GM23248 (cell line): ENCODE data around the gene ZNF783. TPM values are rescaled to one million over a fixed set of nuclear protein-coding genes. Genes with fewer than 3 reads are reported as not detected.

Source experiments
- DNase-seq: peaks from one replicate; pipeline ENCODE4 v3.0.0-alpha.2; 2015
- H2AFZ ChIP-seq: fragments of 200-600 bp; sonication (generic); 2 replicates; pipeline ENCODE4 v1.6.1; 2016; ENCODE audit warnings: antibody characterized with exemption
- H3F3A ChIP-seq: fragments of 200-600 bp; sonication (generic); 2 replicates; pipeline ENCODE4 v1.6.1; 2016; ENCODE audit warnings: mild to moderate bottlenecking, antibody characterized with exemption, mixed run types; ENCODE audit not compliant: insufficient read depth
- H3K27ac ChIP-seq: fragments of 200-600 bp; sonication (generic); 2 replicates; pipeline ENCODE4 v1.5.1; 2016; ENCODE audit warnings: mild to moderate bottlenecking
- H3K27me3 ChIP-seq: fragments of 200-600 bp; sonication (generic); replicated peaks from 2 replicates; pipeline ENCODE4 v1.6.1; 2016; ENCODE audit warnings: mild to moderate bottlenecking; ENCODE audit not compliant: insufficient read depth
- H3K36me3 ChIP-seq: fragments of 200-600 bp; sonication (generic); 2 replicates; pipeline ENCODE4 v1.6.1; 2016; ENCODE audit warnings: low read depth, mild to moderate bottlenecking
- H3K4me1 ChIP-seq: fragments of 200-600 bp; sonication (generic); 2 replicates; pipeline ENCODE4 v1.6.1; 2016; ENCODE audit warnings: mild to moderate bottlenecking; ENCODE audit not compliant: insufficient read depth
- H3K4me2 ChIP-seq: fragments of 200-600 bp; sonication (generic); one replicate; pipeline ENCODE4 v1.6.1; 2016; ENCODE audit warnings: mild to moderate bottlenecking; ENCODE audit not compliant: unreplicated experiment
- H3K4me3 ChIP-seq: fragments of 200-600 bp; sonication (generic); 2 replicates; pipeline ENCODE4 v1.5.1; 2016; ENCODE audit warnings: mild to moderate bottlenecking
- H3K79me2 ChIP-seq: fragments of 200-600 bp; sonication (generic); 2 replicates; pipeline ENCODE4 v1.6.1; 2016; ENCODE audit warnings: mild to moderate bottlenecking; ENCODE audit not compliant: insufficient read depth
- H3K9ac ChIP-seq: fragments of 200-600 bp; sonication (generic); 2 replicates; pipeline ENCODE4 v1.6.1; 2016; ENCODE audit warnings: mild to moderate bottlenecking
- H3K9me2 ChIP-seq: fragments of 200-600 bp; sonication (generic); 2 replicates; pipeline ENCODE4 v1.6.1; 2016; ENCODE audit warnings: mixed run types, mild to moderate bottlenecking, moderate library complexity; ENCODE audit not compliant: insufficient read depth
- H3K9me3 ChIP-seq: fragments of 200-600 bp; sonication (generic); one replicate; pipeline ENCODE4 v1.6.1; 2017; ENCODE audit warnings: low read depth
- H4K20me1 ChIP-seq: fragments of 200-600 bp; sonication (generic); 2 replicates; pipeline ENCODE4 v1.6.0; 2016; ENCODE audit not compliant: insufficient read depth
- EZH2 ChIP-seq: fragments of 200-600 bp; sonication (generic); IDR thresholded peaks from 2 replicates; pipeline ENCODE4 v1.6.1; 2018; ENCODE audit warnings: antibody characterized with exemption, mild to moderate bottlenecking; ENCODE audit not compliant: insufficient read depth, poor library complexity, severe bottlenecking
- EZH2phosphoT487 ChIP-seq: fragments of 200-600 bp; sonication (generic); IDR thresholded peaks from 2 replicates; pipeline ENCODE4 v1.6.1; 2018; ENCODE audit warnings: antibody characterized with exemption, moderate library complexity, mild to moderate bottlenecking, low read depth; ENCODE audit not compliant: insufficient read depth
- WGBS, 2 experiments: methylation state at CpG; one replicate each; pipeline ENCODE4 v1.1.6; 2015 to 2017; ENCODE audit warnings: low lambda C conversion rate in 2 of 2, low coverage in 1 of 2; ENCODE audit errors: missing lambda C conversion rate in 2 of 2; 5-methylcytosine and 5-hydroxymethylcytosine counted together
- in situ Hi-C: fragments of 300-500 bp; cut with MboI; formaldehyde crosslinking; loops from 2 replicates; pipeline ENCODE4 v1.15.0; 2020
- polyA plus RNA-seq: library from polyadenylated mRNA; unstranded; fragments of >200 nt; fragmentation: Nextera tagmentation; extraction: Ambion mirVana; gene quantifications from 2 replicates; pipeline ENCODE4 v1.2.1, GENCODE V29; 2016
- total RNA-seq: library from RNA; depleted of rRNA; stranded (reverse); fragments of >200 nt; shearing (Covaris generic); gene quantifications from 2 replicates; pipeline ENCODE4 v1.2.3, GENCODE V29; 2014

Gene ZNF783
- total and polyA plus RNA-seq, 2 experiments from 2014 or later, result 3.6 to 8.6 TPM

DNA sequence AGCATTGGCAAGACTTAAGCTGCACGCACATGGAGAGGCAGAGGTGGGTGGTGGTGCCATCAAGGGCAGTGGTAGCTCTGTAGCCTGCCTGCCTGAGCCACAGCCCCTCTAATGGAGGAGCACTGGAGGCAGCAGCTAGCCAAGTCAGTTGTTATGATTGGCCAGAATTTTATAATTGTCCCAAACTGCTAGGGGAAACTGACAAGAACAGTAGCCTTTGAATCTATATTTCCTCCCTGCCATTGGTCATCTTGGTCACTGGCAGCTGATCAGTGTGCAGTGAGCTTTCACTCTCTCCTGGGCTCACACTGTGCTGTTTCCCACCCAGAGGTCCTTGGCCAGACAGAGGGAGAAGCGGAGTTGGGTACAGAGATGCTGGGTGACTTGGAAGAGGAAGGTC is 9.6 kb upstream of the ZNF783 start:
- no peak overlapping the region for H3K4me2 ChIP-seq
- no peaks in the 10 kb centered on the region for H3K27me3 ChIP-seq
- H3K79me2 ChIP-seq, result peaks cover 23% of the 10 kb centered on the region
- in situ Hi-C loops, result no loop called here
- peaks cover 5% of the 10 kb centered on the region for H3K4me1 ChIP-seq
- peaks cover 28% of the 10 kb centered on the region; the same call in 1 of the 2 replicates for H3K36me3 ChIP-seq
- DNase-seq, result no peak
- H4K20me1 ChIP-seq, result no peaks in the 10 kb centered on the region
- H3K9ac ChIP-seq, result no peak overlapping the region
- H3K9me3 ChIP-seq, result no peaks in the 10 kb centered on the region
- H3K9me2 ChIP-seq, result no peaks in the 10 kb centered on the region
- TF ChIP-seq EZH2phosphoT487, result no peak
- TF ChIP-seq EZH2, result no peak
- WGBS, 2 experiments, result 100% methylated on average over 2 of the region's 2 CpGs
- no peak overlapping the region for H3K27ac ChIP-seq
- H3F3A ChIP-seq, result peaks cover 13% of the 10 kb centered on the region
- no peak overlapping the region for H2AFZ ChIP-seq
- H3K4me3 ChIP-seq, result no peak overlapping the region

DNA sequence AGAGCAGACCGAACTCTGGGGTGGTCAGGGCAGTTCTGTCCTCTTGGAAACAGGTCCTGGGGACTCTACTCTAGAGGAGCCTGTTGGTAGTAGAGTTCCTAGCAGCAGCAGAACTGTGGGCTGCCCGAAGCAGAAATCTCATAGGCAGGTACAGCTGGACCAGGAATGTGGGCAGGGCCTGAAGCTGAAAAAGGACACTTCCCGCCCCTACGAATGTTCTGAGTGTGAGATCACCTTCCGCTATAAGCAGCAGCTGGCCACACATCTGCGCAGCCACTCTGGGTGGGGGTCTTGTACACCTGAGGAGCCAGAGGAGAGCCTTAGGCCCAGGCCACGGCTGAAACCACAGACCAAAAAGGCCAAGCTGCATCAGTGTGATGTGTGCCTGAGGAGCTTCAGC is 8.3 kb upstream of the ZNF783 start:
- Histone ChIP-seq H3K27ac (no peak overlapping the region), H3K9me2 (no peaks in the 10 kb centered on the region), H4K20me1 (no peaks in the 10 kb centered on the region), H3K4me3 (no peak overlapping the region), H3K4me2 (no peak overlapping the region), H3K79me2 (peaks cover 10% of the 10 kb centered on the region), H3K4me1 (peaks cover 9% of the 10 kb centered on the region), H3K9me3 (no peaks in the 10 kb centered on the region), H3K9ac (no peak overlapping the region), H3F3A (peaks cover 22% of the 10 kb centered on the region), H2AFZ (no peak overlapping the region), H3K36me3 (peaks cover 28% of the 10 kb centered on the region; the same call in 1 of the 2 replicates), H3K27me3 (no peaks in the 10 kb centered on the region)
- no peak for TF ChIP-seq EZH2
- 89 to 92% methylated on average over 7 of the region's 7 CpGs for WGBS, 2 experiments
- DNase-seq, result no peak
- in situ Hi-C loops, result no loop called here

DNA sequence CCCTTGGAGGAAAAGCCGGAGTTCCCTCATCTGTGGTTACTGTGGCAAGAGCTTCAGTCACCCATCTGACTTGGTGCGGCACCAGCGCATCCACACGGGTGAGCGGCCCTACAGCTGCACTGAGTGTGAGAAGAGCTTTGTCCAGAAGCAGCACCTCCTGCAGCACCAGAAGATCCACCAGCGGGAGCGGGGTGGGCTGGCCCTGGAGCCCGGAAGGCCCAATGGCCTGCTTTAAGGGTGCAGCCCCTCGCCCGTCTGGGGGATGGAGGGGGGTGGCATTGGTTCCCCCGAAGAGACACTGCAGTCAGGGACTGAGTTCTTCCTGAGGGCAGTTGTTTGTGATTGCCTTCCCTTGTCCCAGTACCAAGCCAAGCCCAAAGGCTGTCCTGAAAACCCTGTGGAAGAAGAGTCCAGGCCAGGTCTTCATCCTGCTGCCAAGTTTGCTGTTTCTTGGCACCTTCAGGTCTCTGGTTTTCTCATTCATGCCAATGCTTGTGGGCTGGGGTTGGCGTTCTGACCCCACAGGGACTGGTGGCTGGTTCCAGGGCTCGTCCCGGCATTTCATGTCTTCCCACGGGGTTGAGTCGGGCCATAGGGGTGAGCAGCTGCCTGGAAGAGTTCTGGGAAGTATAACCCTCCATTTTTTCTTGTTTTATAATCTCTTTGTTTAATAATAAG is 7.7 kb upstream of the ZNF783 start:
- Histone ChIP-seq H3F3A (peaks cover 22% of the 10 kb centered on the region), H4K20me1 (no peaks in the 10 kb centered on the region), H3K9me3 (no peaks in the 10 kb centered on the region), H3K4me3 (no peak overlapping the region), H2AFZ (no peak overlapping the region), H3K4me1 (peaks cover 9% of the 10 kb centered on the region), H3K27me3 (no peaks in the 10 kb centered on the region), H3K36me3 (peaks cover 28% of the 10 kb centered on the region; the same call in 1 of the 2 replicates), H3K9me2 (no peaks in the 10 kb centered on the region), H3K79me2 (peaks cover 4% of the 10 kb centered on the region), H3K4me2 (no peak overlapping the region), H3K27ac (no peak overlapping the region), H3K9ac (no peak overlapping the region)
- TF ChIP-seq EZH2phosphoT487 (no peak), EZH2 (no peak)
- DNase-seq, result no peak
- in situ Hi-C loops, result no loop called here
- WGBS, 2 experiments, result 89 to 92% methylated on average over 16 of the region's 16 CpGs

DNA sequence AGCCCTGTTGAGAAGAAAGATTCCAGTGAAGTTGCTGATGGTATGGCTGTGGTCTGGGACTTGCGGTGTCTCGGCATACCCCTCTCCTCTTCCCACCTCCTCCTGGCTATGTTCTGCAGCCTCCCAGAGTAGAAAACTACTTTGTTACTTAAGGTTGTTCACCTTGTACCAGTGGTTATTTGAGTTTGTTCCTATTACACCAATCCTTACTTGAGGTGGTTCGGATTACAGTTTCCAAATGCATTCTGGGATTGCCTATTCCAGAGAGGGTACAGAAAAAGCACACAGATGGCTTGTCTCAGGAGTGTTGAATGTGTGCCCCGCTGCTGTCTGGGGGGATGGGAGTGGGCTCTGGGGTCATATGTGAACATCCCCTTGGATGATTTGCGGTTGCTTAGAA is 6.8 kb upstream of the ZNF783 start:
- no peaks in the 10 kb centered on the region; the same call in 1 of the 2 replicates for H3K79me2 ChIP-seq
- H3K9me2 ChIP-seq, result no peaks in the 10 kb centered on the region
- no peak for TF ChIP-seq EZH2
- no peak for TF ChIP-seq EZH2phosphoT487
- peaks cover 22% of the 10 kb centered on the region for H3F3A ChIP-seq
- in situ Hi-C loops, result no loop called here
- DNase-seq, result no peak
- H4K20me1 ChIP-seq, result no peaks in the 10 kb centered on the region
- no peaks in the 10 kb centered on the region for H3K27me3 ChIP-seq
- H3K4me3 ChIP-seq, result no peak overlapping the region
- H3K4me2 ChIP-seq, result no peak overlapping the region
- WGBS, 2 experiments, result 94 to 98% methylated on average over 5 of the region's 5 CpGs
- H2AFZ ChIP-seq, result no peak overlapping the region
- no peak overlapping the region for H3K27ac ChIP-seq
- no peaks in the 10 kb centered on the region for H3K9me3 ChIP-seq
- H3K4me1 ChIP-seq, result peaks cover 9% of the 10 kb centered on the region
- no peak overlapping the region for H3K9ac ChIP-seq
- peaks cover 28% of the 10 kb centered on the region; the same call in 1 of the 2 replicates for H3K36me3 ChIP-seq
